Brain microvascular endothelial cell (primary cell): ENCODE measurements around the gene ETFRF1.
A peak's percentile ranks its signal among the peaks of the same experiment; 100 is the strongest.

Source experiments
- DNase-seq: peaks from one replicate; pipeline ENCODE4 v3.0.0-alpha.2; 2020
- H3K27ac ChIP-seq: fragments of 250-450 bp; sonication (Bioruptor Pico); 2 replicates; pipeline ENCODE4 v1.5.1; 2020; ENCODE audit warnings: mild to moderate bottlenecking, moderate library complexity
- H3K27me3 ChIP-seq: fragments of 250-450 bp; sonication (Bioruptor Pico); replicated peaks from 2 replicates; pipeline ENCODE4 v1.5.1; 2020; ENCODE audit warnings: mild to moderate bottlenecking
- H3K36me3 ChIP-seq: fragments of 250-450 bp; sonication (Bioruptor Pico); replicated peaks from 2 replicates; pipeline ENCODE4 v1.5.1; 2020; ENCODE audit warnings: mild to moderate bottlenecking
- H3K4me3 ChIP-seq: 2 replicates; pipeline ENCODE4 v1.5.1; 2011; ENCODE audit warnings: low read depth, mild to moderate bottlenecking, control low read depth, low read length, moderate library complexity
- in situ Hi-C: cut with HindIII; loops from 2 replicates; pipeline ENCODE4 v1.10.0; 2017; ENCODE audit warnings: low sequenced_read_pairs, low pct_ligation_motif_present
- TF ChIP-seq, protein P1 (sequence below): IDR thresholded peaks from 2 replicates; pipeline ENCODE4 v1.5.1; 2011; ENCODE audit warnings: low read depth, mild to moderate bottlenecking, moderate library complexity, low read length, control low read depth, inconsistent platforms; ENCODE audit errors: missing control alignments

The ETFRF1 gene, protein sequence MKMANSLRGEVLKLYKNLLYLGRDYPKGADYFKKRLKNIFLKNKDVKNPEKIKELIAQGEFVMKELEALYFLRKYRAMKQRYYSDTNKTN

DNA sequence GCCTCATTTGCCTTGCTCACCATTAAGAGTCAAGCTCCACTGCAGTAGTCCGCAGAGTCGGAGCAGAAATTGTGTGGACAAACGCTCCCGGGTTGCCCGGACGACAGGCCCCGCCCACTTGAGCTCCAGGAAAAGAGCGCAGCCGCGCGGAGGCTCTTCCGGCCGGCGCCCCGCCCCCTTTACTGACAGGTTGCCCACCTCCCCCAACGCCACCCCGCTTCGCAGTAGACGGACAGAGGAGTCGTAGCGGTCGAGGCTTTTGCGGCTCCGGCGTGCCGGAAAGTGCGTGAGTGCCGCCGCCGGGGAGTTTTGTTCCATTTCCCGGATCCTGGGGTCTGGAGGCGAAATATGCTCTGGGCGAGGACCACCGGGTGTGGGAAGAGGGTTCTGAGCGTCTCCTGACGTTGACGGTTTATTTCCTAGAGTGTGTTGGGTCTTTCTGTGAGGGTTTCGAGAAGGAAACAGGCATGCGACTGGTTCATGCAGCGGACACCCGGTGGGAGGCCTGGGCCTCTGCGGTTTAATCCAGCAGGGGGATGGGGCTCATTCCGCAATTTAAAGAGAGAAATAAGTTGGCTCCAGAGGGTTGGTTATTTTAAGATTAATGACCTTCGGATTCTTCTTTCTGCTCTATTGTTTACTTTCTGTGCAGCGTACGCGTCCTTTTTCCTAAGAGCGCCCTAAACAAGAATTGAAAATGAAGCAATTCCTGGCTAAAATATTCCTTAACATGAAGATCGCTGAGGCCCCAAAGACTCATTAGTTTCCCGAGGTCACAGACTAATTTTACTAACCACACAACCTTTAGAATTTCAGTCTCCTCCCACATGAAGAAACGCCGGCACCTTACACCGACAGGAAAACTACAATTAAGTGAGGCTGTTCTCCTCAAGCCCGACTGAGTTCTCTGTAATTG, at the start of gene ETFRF1, which contains the start of gene DNAI7:
TSS of gene ETFRF1 (plus strand) at position 182 of the 916 bp plus-strand sequence. CDS start 8,720 bp downstream, outside the sequence.
TSS of gene DNAI7 (minus strand) at position 105 of the 916 bp plus-strand sequence. CDS start at position 23, 82 bp downstream.
- Histone ChIP-seq H3K27ac (peak within 1 kb of the TSS; percentile 95), H3K4me3 (peak within 1 kb of the TSS; percentile 77), H3K36me3 (no peaks in the 10 kb centered on the region), H3K27me3 (no peaks in the 10 kb centered on the region)
- DNase-seq: peak; percentile 97
- in situ Hi-C loops: no loop called here
- TF ChIP-seq, protein P1, sequence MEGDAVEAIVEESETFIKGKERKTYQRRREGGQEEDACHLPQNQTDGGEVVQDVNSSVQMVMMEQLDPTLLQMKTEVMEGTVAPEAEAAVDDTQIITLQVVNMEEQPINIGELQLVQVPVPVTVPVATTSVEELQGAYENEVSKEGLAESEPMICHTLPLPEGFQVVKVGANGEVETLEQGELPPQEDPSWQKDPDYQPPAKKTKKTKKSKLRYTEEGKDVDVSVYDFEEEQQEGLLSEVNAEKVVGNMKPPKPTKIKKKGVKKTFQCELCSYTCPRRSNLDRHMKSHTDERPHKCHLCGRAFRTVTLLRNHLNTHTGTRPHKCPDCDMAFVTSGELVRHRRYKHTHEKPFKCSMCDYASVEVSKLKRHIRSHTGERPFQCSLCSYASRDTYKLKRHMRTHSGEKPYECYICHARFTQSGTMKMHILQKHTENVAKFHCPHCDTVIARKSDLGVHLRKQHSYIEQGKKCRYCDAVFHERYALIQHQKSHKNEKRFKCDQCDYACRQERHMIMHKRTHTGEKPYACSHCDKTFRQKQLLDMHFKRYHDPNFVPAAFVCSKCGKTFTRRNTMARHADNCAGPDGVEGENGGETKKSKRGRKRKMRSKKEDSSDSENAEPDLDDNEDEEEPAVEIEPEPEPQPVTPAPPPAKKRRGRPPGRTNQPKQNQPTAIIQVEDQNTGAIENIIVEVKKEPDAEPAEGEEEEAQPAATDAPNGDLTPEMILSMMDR: peak; percentile 13

DNA sequence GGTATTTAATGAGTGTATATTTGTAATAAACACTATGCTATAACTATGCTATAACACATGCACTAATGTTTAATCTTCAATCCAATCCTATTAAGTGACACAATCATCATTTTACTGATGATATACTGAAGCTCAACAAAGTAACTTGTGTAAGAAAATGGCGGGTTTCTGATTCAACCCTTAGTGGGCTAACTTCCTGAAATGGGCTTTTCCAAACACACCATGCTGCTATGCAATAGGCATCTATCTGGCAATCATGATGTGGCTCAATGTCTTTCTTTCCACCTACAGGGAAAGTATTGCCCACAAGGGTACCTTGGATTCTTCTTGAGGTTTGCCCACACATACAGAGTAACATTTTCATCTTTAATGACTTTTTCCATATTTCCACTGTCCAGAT, 48.4 kb upstream of the ETFRF1 start:
- TF ChIP-seq, protein P1: no peak
- in situ Hi-C loops: loop anchor here (25.0 kb wide), 1 partner anchor 159 kb away; no protein-coding TSS in a partner anchor
- H3K27me3 ChIP-seq: no peaks in the 10 kb centered on the region
- no peaks in the 10 kb centered on the region for H3K36me3 ChIP-seq
- no peak overlapping the region for H3K4me3 ChIP-seq
- H3K27ac ChIP-seq: no peak overlapping the region
- no peak for DNase-seq

DNA sequence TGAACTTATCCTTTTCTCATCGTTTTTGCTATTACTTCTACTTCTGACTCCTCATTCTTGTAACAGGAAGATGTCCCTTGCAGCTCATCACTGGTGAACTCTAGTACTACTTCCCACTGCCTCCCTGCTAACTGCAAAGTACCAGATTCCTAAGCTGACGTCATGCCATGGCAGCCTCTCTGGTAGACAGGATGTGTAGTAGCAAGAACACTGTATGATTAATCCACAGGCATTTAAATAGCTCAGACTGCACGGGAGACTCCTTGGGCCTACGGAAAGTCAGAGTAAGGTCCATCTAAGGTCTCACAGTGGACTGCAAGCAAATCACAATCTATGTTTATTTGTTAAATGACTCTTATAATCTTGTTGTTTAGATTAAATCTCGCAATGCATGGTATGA, 43.6 kb upstream of the ETFRF1 start:
- TF ChIP-seq, protein P1: no peak
- in situ Hi-C loops: no loop called here
- Histone ChIP-seq H3K27ac (peak overlapping the region; percentile 55), H3K27me3 (no peaks in the 10 kb centered on the region), H3K4me3 (no peak overlapping the region), H3K36me3 (no peaks in the 10 kb centered on the region)
- DNase-seq: peak; percentile 99

DNA sequence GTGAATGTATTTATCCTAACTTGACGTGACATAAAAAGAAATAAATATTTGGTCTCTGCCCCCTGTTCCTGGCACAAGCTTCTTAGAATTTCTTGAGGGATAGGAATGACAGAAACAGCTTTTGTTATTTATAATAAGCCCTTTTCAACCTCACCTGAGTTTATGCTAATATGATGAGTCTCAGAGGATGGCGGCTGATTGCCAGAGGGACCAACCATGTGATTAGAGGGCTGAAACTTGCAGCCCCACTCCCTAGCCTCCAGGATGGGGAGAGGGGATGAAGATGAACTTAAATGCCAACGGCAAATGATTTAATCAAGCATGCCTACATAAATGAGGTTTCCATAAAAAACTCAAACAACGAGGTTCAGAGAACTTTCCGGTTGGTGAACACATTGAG, 43.0 kb upstream of the ETFRF1 start:
- Histone ChIP-seq H3K4me3 (no peak overlapping the region), H3K27me3 (no peaks in the 10 kb centered on the region), H3K27ac (peak overlapping the region; percentile 55), H3K36me3 (no peaks in the 10 kb centered on the region)
- DNase-seq: no peak
- TF ChIP-seq, protein P1: no peak
- in situ Hi-C loops: no loop called here

DNA sequence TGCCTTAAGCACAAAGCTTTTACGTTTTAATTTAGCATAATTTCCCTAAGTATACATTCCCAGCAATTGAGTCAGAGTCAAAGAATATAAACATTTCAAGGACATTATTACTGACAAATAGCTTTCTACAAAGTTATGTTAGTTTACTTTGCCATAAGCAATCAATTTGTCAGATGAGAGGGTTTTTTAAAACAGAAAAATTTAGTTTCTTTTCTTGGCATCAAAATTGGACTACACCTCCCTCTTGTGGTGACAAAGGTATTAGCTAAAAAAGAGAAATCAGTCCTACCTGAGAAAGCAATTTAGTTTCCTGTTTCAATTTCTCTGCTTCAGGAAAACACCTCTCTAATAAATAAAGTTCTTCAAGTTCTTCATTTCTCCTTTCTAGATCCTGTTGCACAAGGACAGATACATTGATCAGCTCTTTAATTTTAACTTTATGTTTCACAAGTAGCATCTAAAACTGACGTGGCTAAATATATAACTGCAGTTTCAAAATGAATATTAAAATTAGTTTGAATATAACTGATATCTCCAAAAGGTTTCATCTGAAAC, 39.9 kb upstream of the ETFRF1 start:
- in situ Hi-C loops: no loop called here
- no peak overlapping the region for H3K27ac ChIP-seq
- TF ChIP-seq, protein P1: peak; percentile 45
- H3K4me3 ChIP-seq: no peak overlapping the region
- DNase-seq: no peak
- no peaks in the 10 kb centered on the region for H3K36me3 ChIP-seq
- no peaks in the 10 kb centered on the region for H3K27me3 ChIP-seq
